Ovary (tissue), 9 donors: ENCODE results near the gene DUS3L. TPM values are rescaled to one million over a fixed set of nuclear protein-coding genes. Genes with fewer than 3 reads are reported as not detected.

ENCODE experiments used
- DNase-seq, 5 donors: peaks; one replicate each; pipeline ENCODE4 v3.0.0-alpha.2; 2019 to 2020
- H3K27ac ChIP-seq, 2 donors: fragments of 200-600 bp; one replicate each; pipeline versions ENCODE4 v1.5.1 to v1.8.0; 2019 to 2022
- H3K27me3 ChIP-seq: fragments of 200-600 bp; one replicate; pipeline ENCODE4 v1.8.0; 2022
- H3K36me3 ChIP-seq: fragments of 200-600 bp; sonication (generic); one replicate; pipeline ENCODE4 v1.5.1; 2019
- H3K4me1 ChIP-seq: one replicate; pipeline ENCODE4 v1.8.1; 2013; ENCODE audit warnings: mild to moderate bottlenecking, moderate library complexity; ENCODE audit not compliant: insufficient read depth
- H3K4me3 ChIP-seq: fragments of 200-600 bp; sonication (generic); one replicate; pipeline ENCODE4 v1.5.1; 2017
- H3K9me3 ChIP-seq, 2 donors: fragments of 200-600 bp in 1 of 2; sonication (generic) in 1 of 2; one replicate each; pipeline versions ENCODE4 v1.5.1 to v1.8.1; 2013 to 2019; ENCODE audit warnings: mild to moderate bottlenecking in 1 of 2, moderate library complexity in 1 of 2
- CTCF ChIP-seq, 3 donors: fragments of 450-650 bp in 2 of 3; fragments of 200-600 bp in 1 of 3; IDR thresholded peaks; one replicate each; pipeline versions ENCODE4 v1.5.1 to v1.8.0; 2016 to 2022; ENCODE audit warnings: antibody characterized with exemption in 3 of 3, mild to moderate bottlenecking in 1 of 3
- EP300 ChIP-seq: sonication (generic); formaldehyde crosslinking; IDR thresholded peaks from one replicate; pipeline ENCODE4 v1.6.1; 2017; ENCODE audit warnings: antibody characterized with exemption
- POLR2A ChIP-seq: fragments of 450-650 bp; IDR thresholded peaks from one replicate; pipeline ENCODE4 v1.6.1; 2017; ENCODE audit warnings: antibody characterized with exemption, mild to moderate bottlenecking, moderate library complexity
- WGBS, 3 donors: extraction: QIAGEN DNeasy Blood & Tissue Kit in 1 of 3; methylation state at CpG; one replicate each; pipeline versions ENCODE4 v1.1.5 to v1.1.7; 2013 to 2017; 5-methylcytosine and 5-hydroxymethylcytosine counted together
- intact Hi-C, 4 donors: fragments of 100-400 bp; cut with DNase I; formaldehyde crosslinking; loops; one replicate each; pipeline versions ENCODE4 v1.11.0 to v1.15.1; 2022 to 2023
- polyA plus RNA-seq, 2 donors: library from polyadenylated mRNA; stranded (reverse); fragments of 200-250 nt in 1 of 2; fragments of 350-450 nt in 1 of 2; fragmentation: Illumina TruSeq in 1 of 2; extraction: RNeasy Lipid Tissue Mini Kit (QIAGEN cat#74804) in 1 of 2; gene quantifications; one replicate each; pipeline ENCODE4 v1.2.3, GENCODE V29; 2013 to 2014
- total RNA-seq, 7 donors: library from RNA; depleted of rRNA in 2 of 7; stranded (reverse); fragments of >200 nt in 2 of 7; fragmentation: NEBNext Ultra II Directional in 3 of 7; extraction: Animal tissue kit (Norgen Biotek cat#: 25700) in 3 of 7; gene quantifications; one replicate each; pipeline versions ENCODE4 v1.1.0 to v1.2.4, GENCODE V29; 2016 to 2023
- donor health status: DM: no; HTN: no; CAD: no; lungs with moderate emphysema.
- donor health status: DM: no; HTN: no; CAD: no.
- donor health status: Bipolar disorder and iron deficiency.
- donor health status: DM: yes; HTN: yes; CAD: no.
- donor health status: DM: no; HTN: no; CAD: no.
- donor health status: DM: yes; HTN: yes; CAD: no.

The DUS3L gene
- total and polyA plus RNA-seq, 9 donors = 1.2 to 50.1 (median 39.7) TPM

GRCh38 chr19:5803441-5803751 is 12.4 kb upstream of the DUS3L start:
- no peak for DNase-seq
- TF ChIP-seq EP300 (no peak), POLR2A (no peak), CTCF (IDR thresholded peaks at IDR 0.05) (no peak)
- 5 to 9% (median 6%) methylated on average over 8 of the region's 8 CpGs for WGBS, 3 donors
- intact Hi-C loops = loop anchor here in 2 of 4 donors (5.0 to 10.0 kb wide), 2 partner anchors 89 to 91 kb away; no protein-coding TSS in a partner anchor
- no peaks in the 10 kb centered on the region for H3K27me3 ChIP-seq
- H3K9me3 ChIP-seq = no peaks in the 10 kb centered on the region
- no peak overlapping the region for H3K27ac ChIP-seq
- H3K36me3 ChIP-seq = no peaks in the 10 kb centered on the region
- H3K4me3 ChIP-seq = no peak overlapping the region
- H3K4me1 ChIP-seq = peaks cover 8% of the 10 kb centered on the region

GRCh38 chr19:5801796-5802619 is 11.0 kb upstream of the DUS3L start:
- 11 to 13% (median 12%) methylated on average over 32 to 33 of the region's 33 CpGs for WGBS, 3 donors
- peaks cover 8% of the 10 kb centered on the region for H3K4me1 ChIP-seq
- no peak overlapping the region for H3K27ac ChIP-seq
- no peak overlapping the region for H3K4me3 ChIP-seq
- no peaks in the 10 kb centered on the region for H3K27me3 ChIP-seq
- no peak for TF ChIP-seq EP300
- no peak for TF ChIP-seq POLR2A
- intact Hi-C loops = loop anchor here in 2 of 4 donors (5.0 to 10.0 kb wide), 2 partner anchors 90 to 93 kb away; no protein-coding TSS in a partner anchor
- no peaks in the 10 kb centered on the region for H3K9me3 ChIP-seq
- H3K36me3 ChIP-seq = no peaks in the 10 kb centered on the region
- DNase-seq = no peak

DNA sequence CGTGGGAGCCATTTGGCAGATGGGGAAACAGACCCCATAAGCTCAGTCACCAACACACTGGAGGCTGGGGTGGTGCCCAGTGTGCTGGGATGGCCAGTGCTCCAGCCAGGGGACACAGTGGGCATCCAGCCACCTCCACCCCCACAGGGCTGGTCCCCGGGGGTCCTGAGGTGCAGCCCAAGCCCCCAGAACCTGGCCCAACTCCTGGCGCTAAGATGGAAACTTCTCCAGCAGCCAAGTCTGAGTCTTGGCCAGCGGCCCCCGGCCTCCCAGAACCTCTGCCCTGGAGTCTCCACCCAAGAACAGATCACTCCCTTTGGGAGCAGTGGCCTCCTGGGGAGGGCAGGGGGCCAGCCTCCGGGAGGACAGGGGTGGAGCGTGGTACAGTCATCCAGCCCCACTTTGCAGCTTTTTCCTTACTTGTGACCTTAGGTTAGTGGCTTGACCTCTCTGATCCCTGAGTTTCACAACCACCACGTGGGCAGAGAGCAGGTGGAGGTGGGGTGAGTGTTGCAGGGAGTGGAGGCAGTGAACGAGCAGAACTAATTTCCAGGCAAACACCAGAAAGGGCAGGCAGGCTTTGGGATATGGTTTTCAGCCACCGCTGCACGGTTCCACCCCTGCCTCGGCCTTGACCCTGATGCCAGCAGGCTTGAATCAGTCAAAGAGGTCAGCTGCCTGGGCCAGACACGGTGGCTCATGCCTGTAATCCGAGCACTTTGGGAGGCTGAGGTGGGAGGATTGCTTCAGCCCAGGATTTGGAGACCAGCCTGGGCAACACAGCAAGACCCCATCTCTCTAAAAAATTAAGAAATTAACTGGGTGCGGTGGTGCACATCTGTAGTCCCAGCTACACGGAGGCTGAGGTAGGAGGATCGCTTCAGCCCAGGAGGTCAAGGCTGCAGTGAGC is 9.7 kb upstream of the DUS3L start:
- no peaks in the 10 kb centered on the region for H3K27me3 ChIP-seq
- 59 to 62% (median 59%) methylated on average over 17 of the region's 17 CpGs for WGBS, 3 donors
- intact Hi-C loops = loop anchor here in 2 of 4 donors (5.0 to 10.0 kb wide), 2 partner anchors 92 to 94 kb away; no protein-coding TSS in a partner anchor

More for the DNA sequence above, 9.7 kb upstream of the DUS3L start:
- no peak overlapping the region for H3K4me3 ChIP-seq
- TF ChIP-seq POLR2A (no peak), CTCF (IDR thresholded peaks at IDR 0.05) (no peak), EP300 (no peak)
- no peaks in the 10 kb centered on the region for H3K36me3 ChIP-seq
- no peak overlapping the region for H3K27ac ChIP-seq
- H3K9me3 ChIP-seq = no peaks in the 10 kb centered on the region
- DNase-seq = no peak
- peaks cover 8% of the 10 kb centered on the region for H3K4me1 ChIP-seq
